ENCODE results near the gene GRPEL2.

The GRPEL2 gene

GRCh38 chr5:149402291-149402690 lies 57.0 kb downstream of the GRPEL2 start:
- no peak for DNase-seq
